ENCODE measurements around the gene GUCA2A. TPM values are rescaled to one million over a fixed set of nuclear protein-coding genes. Genes with fewer than 3 reads are reported as not detected.

Gene GUCA2A
- not detected in 2 replicates for total RNA-seq

DNA sequence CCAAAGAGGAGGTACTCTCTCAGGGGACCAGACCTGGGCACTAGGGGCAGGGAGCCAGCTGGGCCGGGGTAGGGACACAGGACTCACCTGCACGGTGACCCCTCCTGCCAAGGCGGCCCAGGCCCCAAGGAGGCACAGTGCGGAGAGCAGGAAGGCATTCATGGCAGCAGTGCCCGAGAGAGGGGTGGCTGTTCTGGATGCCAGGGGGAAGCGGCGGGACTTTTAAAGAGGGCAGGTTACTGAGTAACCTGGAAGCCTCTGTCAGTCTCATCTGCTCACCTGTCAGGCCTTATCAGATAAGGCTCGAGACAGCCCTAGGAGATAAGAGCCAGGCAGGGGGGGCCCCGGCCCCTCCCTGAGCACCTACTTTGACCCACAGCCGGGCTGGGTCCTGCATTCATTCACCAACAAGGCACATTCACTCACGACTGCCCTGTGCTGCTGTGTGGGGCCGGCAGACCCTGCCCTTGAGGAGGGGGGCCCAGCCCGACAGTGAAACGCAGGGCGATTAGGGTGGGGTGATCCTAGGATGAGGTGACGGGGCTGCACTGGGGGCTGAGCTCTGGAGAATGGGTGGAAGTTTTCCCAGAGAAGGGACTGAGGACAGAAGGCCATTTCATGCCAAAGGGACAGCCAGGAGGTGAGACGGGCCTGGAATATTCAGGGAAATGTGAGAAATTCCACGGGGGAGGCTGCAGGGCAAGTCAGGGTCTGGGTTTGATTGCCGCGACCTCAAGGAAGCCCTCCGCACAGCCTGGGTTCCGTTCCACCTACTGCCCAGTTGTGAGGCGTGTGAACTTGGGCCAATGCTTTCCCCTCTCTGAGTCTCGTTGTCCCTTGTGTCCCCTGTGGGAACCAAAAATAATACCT, at the start of gene GUCA2A:
Gene GUCA2A, minus strand, starts transcription at position 195 of the 870 bp plus-strand sequence. Its CDS starts 33 bp downstream, at position 162.

GRCh38 chr1:42152907-42153600, 11.5 kb downstream of the GUCA2A start, which contains the start of gene GUCA2B:
TSS of gene GUCA2B (plus strand) at chr1:42153410. CDS start at chr1:42153451, 41 bp downstream.

Other genes with a start within 250 kb of the GUCA2A start
- 2.4 TPM in 2 replicates for gene HIVEP3, start 245.8 kb downstream of the GUCA2A start, total RNA-seq
- not detected in 2 replicates for gene GUCA2B, start 11.3 kb downstream of the GUCA2A start, total RNA-seq
- 40.6 and 40.8 TPM in 2 replicates for gene FOXJ3, start 170.5 kb upstream of the GUCA2A start, total RNA-seq
- gene RIMKLA, start 216.0 kb upstream of the GUCA2A start, total RNA-seq, result not detected in 2 replicates